ENCODE data around the gene HUWE1. TPM values are rescaled to one million over a fixed set of nuclear protein-coding genes. Genes with fewer than 3 reads are reported as not detected.
A peak's percentile ranks its signal among the peaks of the same experiment; 100 is the strongest.

The HUWE1 gene
- total RNA-seq, 2 donors from 2014 or later: 114 to 141 TPM

- intact Hi-C loops (cut with DNase I, micrococcal nuclease): no loop called here
- no peak for ATAC-seq
- no peak for DNase-seq
These were observed 55.4 kb downstream of the HUWE1 start for GRCh38 chrX:53631156-53631555.

DNA sequence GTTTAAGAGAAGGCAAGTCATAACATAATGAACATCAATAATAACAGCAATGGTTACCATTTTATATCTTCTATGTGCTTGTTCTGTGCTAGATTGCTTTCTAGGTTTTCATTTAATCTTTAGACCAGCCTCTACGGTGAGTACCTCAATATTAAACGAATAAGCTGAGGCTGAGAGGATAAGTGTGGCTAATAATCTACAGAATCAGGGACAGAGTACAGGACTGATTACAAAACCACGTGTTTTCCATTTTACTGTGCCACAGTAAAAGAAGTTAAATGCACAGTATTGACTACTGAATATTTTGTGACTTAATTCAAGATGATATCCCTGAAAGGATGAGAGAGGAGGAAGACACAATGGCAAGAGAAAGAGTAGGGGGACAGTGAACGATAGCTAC lies 56.3 kb downstream of the HUWE1 start:
- intact Hi-C loops (cut with DNase I, micrococcal nuclease): no loop called here
- DNase-seq: no peak

DNA sequence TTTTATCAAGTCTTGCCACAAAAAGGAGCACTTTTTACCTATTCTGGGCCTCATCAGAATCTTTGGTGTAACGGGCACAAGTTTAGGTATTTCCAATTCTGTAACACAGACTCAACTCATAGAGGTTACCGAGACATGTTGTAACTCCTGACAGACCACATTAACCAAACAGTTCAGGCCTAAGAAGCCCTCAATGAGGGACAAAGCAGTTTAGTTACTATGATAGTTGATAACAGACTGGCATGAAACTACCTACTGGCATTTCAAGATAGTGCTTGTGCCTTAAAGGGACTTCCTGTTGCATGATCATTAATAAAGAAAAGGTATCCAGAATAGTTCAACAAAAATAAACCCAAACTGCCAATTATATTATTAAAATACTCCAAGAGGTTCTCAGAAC lies 64.1 kb downstream of the HUWE1 start:
- ATAC-seq (no peak), DNase-seq (no peak)
- intact Hi-C loops (cut with DNase I, micrococcal nuclease): no loop called here

More for the DNA sequence above, 56.3 kb downstream of the HUWE1 start:
- no peak for ATAC-seq

DNA sequence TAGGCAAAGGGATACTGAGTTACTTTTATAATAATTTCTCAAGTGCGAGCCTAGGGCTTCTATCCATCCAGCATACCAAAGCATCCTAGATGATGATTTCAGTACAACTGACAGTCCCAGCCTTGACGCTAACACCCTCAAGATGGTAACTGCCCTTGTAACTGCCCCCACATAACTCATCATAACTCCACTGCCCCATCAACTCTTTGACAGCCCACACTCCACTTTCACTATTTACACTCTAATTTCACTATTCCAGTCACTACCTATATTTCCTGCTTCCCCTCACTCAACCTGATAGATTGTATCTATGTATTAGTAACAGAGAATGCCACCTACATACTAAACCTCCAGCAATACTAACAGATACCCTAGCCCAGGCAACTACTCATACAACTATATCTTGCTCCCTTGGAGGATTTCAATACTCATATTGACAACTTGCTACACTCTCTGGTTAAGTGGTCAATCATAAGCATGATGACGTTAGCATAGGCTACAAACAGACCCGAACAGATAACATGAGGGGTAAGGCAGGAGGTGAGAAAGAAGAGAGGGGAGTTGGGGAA lies 65.0 kb downstream of the HUWE1 start:
- intact Hi-C loops (cut with DNase I, micrococcal nuclease): no loop called here
- DNase-seq: no peak
- no peak for ATAC-seq

DNA sequence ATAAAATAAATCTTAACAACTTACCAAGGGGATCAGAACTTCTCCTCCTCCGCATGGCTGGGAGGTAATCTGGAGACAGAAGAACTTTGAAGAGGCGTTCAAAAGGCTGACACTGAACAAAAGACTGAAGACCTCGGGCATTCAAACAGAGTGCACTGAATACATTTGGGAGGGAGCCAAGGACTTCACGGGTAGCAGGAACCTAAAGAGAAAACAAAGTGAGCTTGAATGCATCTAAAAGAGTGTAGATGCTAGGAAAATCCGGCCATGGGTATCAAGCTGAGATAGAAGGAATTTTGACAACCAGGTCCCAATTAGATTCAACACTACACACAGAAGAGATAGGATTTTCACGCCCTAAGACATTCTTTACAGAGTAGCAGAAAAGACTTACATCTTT lies 69.6 kb downstream of the HUWE1 start:
- DNase-seq (no peak), ATAC-seq (no peak)
- intact Hi-C loops (cut with DNase I, micrococcal nuclease): no loop called here

DNA sequence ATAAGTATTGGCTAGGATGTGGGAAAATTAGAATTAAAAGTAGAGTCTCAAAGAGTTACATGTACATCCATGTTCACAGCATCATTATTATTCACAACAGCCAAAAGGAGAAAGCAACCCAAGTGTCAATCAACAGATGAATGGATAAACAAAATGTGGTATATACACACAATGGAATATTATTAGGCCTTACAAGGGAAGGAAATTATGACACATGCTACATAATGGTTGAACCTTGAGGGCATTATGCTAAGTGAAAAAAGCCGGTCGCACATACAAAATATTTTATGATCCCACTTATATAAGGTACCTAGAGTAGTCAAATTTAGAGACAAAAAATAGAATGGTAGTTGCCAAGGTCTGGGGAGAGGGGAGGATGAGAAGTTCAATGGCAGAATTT lies 80.1 kb downstream of the HUWE1 start:
- no peak for ATAC-seq

GRCh38 chrX:53605004-53605403 lies 81.5 kb downstream of the HUWE1 start:
- no peak for DNase-seq
- intact Hi-C loops (cut with DNase I, micrococcal nuclease): no loop called here
- ATAC-seq: no peak

More for the DNA sequence above, 80.1 kb downstream of the HUWE1 start:
- no peak for DNase-seq
- intact Hi-C loops (cut with DNase I, micrococcal nuclease): no loop called here

GRCh38 chrX:53599781-53600396 lies 86.6 kb downstream of the HUWE1 start:
- no peak for ATAC-seq
- intact Hi-C loops (cut with DNase I, micrococcal nuclease): no loop called here
- DNase-seq: no peak

GRCh38 chrX:53598169-53598568 lies 88.3 kb downstream of the HUWE1 start:
- intact Hi-C loops (cut with DNase I, micrococcal nuclease): no loop called here
- ATAC-seq: no peak
- DNase-seq: no peak

GRCh38 chrX:53595266-53595810 lies 91.2 kb downstream of the HUWE1 start:
- intact Hi-C loops (cut with DNase I, micrococcal nuclease): no loop called here
- DNase-seq (no peak), ATAC-seq (peak; percentile 27)

GRCh38 chrX:53594354-53594753 lies 92.2 kb downstream of the HUWE1 start:
- DNase-seq (no peak), ATAC-seq (no peak)
- intact Hi-C loops (cut with DNase I, micrococcal nuclease): no loop called here

DNA sequence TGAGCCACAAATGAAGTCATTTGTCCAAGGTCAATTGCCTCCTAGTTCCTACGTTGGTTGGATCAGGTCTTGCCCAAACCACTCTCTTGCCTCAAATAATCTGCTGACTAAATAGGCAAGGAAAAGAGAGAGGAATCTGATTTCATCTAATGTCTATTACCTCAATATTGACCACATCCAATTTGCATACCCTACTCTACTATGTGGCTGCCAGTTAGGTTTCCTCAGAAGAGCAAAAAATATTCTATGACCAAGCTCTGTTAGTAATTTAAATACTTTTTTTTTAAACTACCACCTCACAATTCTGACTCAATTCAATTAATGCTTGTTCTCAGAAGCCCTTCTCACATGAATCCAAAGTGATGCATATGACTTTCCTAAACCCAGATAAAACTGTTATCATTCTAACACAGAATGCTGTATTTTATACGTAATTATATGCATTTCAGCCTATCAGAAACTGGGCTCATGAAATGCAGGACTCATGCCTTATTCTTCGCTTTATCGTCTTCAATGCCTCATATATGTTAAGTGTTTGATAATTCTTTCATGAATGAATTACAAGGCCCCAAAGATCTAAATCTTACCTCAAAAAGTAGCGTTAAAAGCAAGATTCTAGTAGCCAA lies 98.6 kb downstream of the HUWE1 start:
- intact Hi-C loops (cut with DNase I, micrococcal nuclease): no loop called here
- ATAC-seq: no peak
- no peak for DNase-seq

DNA sequence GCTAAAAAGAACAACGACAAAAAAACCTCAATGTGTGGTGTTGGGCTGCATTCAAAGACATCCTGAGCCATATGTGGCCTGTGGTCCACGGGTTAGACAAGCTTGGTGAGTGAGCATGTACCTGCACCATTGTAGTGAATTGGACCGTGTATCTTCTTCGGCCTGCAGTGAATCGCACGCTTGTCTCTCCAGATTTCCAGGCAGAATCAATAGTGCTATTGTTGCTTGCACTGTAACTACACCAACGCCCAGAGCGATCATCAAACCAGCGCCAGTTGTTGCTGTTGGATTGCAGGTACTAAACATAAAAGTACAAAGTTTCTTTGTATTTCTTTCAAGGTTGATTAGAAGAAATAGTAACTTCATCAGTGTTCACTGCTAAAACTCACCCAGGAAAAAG lies 101.6 kb downstream of the HUWE1 start:
- intact Hi-C loops (cut with DNase I, micrococcal nuclease): no loop called here
- ATAC-seq: no peak
- no peak for DNase-seq

DNA sequence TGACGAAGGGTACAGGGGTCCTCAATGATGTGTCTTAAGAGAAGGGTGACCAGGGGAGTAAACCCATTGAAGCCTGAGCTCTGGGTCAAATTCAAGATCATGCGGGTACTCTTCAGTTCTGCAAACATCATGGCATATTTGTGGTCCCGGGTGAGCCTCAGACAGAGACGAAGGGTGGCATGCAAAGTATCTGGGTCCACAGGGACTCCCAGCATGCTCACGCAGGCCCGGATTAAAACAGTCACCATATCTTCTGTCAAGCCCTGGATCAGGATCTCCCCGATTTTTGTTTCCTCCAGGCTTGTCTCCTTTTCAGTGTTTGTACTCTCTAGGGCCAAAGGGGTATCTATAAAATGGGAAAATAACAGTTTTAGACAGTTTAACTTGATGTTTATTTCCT lies 102.9 kb downstream of the HUWE1 start:
- no peak for ATAC-seq
- intact Hi-C loops (cut with DNase I, micrococcal nuclease): no loop called here
- DNase-seq: no peak

DNA sequence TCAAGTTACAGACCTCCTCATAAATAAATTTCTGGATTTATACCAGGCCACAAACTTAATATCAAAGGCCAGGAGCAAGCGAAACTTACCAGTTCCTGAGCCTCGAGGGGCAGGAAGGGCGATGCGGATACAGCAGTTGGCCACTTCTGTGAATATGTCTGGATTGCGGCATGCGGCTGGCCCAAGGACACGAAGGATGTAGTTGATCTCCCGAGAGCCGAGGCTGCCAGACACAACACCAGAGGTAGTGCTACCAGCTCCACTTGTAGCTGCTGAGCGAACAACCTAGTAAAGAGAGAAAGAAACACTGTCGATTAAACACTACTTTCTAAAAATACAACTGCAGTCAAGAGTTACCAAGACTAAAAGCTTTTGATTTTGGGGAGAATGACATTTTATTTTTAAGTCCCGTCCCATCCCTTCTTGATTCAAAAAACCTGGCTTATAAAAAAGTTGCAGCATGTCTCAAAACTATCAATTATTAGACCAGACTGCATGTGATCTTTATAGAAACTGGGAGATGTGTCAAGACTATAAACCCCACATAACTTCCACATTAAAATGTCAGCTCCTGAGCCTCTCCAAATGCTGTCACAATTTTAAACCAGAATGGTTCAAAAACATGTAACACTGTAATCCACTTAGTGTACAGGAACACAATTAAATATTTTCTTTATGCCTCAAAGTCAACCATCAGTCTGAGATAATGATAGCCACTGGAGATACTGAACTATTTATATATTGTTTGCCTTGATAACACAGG lies 105.6 kb downstream of the HUWE1 start:
- no peak for ATAC-seq
- intact Hi-C loops (cut with DNase I, micrococcal nuclease): no loop called here
- DNase-seq: no peak

- no peak for DNase-seq
- intact Hi-C loops (cut with DNase I, micrococcal nuclease): no loop called here
- no peak for ATAC-seq
These were observed 115.0 kb downstream of the HUWE1 start for GRCh38 chrX:53571494-53571893.

GRCh38 chrX:53563324-53563723 lies 123.2 kb downstream of the HUWE1 start:
- ATAC-seq: no peak
- no peak for DNase-seq
- intact Hi-C loops (cut with DNase I, micrococcal nuclease): no loop called here

GRCh38 chrX:53561912-53562311 lies 124.6 kb downstream of the HUWE1 start:
- ATAC-seq (no peak), DNase-seq (no peak)
- intact Hi-C loops (cut with DNase I, micrococcal nuclease): no loop called here

DNA sequence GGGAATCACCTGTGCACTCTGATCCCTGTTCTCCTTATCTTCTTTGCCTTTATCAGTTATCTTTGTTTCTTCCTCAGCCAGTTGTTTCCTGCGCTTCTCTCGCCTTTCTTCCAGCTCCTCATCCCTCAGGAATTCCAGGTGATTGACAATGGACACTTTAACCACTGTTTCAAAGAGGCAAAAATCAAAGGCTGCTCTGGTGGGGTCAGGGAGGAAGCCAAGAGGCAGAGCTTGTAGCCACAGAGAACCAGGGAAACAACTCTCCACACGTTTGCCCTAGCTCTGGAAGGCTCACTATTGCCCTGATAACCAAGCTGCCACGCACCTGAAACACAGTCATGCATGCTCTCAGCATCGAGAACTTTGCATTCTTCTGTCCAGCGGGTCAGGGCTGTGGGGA lies 127.9 kb downstream of the HUWE1 start:
- DNase-seq: no peak
- no peak for ATAC-seq
- intact Hi-C loops (cut with DNase I, micrococcal nuclease): no loop called here

DNA sequence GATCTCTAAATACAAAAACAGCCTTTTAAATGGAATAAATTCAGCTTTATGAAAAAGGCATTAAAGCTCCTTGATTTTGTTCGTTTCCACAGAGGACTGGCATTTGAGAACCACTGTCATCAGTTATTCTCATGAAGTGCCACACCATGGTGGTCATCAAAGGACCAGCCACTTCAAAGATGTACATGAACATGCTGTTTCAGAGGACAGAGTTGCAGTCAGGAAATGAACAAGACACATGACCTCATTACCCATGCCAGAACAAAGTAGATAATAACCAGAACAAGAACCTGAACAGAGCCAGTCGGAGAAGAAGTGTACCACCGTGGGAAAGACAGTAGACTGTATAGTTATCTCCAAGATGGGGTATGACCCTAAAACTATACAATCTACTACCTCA lies 129.7 kb downstream of the HUWE1 start:
- DNase-seq: no peak
- intact Hi-C loops (cut with DNase I, micrococcal nuclease): no loop called here
- no peak for ATAC-seq

Measured in left colon (tissue), 2 donors.